Epithelial cell of proximal tubule (primary cell): ENCODE measurements around the gene ZNF285. TPM values are rescaled to one million over a fixed set of nuclear protein-coding genes. Genes with fewer than 3 reads are reported as not detected.
"Not testable (repeated sequence)": the region's sequence is repeated elsewhere in the genome, so short reads cannot be mapped to it uniquely, and the experiment has no call there.

Source experiments
- DNase-seq: peaks from one replicate; pipeline ENCODE4 v3.0.0-alpha.2; 2011; ENCODE audit warnings: low read depth
- H3K4me3 ChIP-seq: 2 replicates; pipeline ENCODE4 v1.5.1; 2011; ENCODE audit warnings: low read depth, mild to moderate bottlenecking, low read length
- total RNA-seq: library from RNA; depleted of rRNA; stranded (reverse); fragments of >200 nt; gene quantifications from 2 replicates; pipeline ENCODE4 v1.2.3, GENCODE V29; 2015
- TF ChIP-seq, protein P1 (sequence below): conservative IDR thresholded peaks from 2 replicates; pipeline ENCODE4 v1.5.1; 2012; ENCODE audit warnings: low read depth, mild to moderate bottlenecking, low read length

Gene ZNF285
- total RNA-seq: 1.5 and 2.7 TPM in 2 replicates

DNA sequence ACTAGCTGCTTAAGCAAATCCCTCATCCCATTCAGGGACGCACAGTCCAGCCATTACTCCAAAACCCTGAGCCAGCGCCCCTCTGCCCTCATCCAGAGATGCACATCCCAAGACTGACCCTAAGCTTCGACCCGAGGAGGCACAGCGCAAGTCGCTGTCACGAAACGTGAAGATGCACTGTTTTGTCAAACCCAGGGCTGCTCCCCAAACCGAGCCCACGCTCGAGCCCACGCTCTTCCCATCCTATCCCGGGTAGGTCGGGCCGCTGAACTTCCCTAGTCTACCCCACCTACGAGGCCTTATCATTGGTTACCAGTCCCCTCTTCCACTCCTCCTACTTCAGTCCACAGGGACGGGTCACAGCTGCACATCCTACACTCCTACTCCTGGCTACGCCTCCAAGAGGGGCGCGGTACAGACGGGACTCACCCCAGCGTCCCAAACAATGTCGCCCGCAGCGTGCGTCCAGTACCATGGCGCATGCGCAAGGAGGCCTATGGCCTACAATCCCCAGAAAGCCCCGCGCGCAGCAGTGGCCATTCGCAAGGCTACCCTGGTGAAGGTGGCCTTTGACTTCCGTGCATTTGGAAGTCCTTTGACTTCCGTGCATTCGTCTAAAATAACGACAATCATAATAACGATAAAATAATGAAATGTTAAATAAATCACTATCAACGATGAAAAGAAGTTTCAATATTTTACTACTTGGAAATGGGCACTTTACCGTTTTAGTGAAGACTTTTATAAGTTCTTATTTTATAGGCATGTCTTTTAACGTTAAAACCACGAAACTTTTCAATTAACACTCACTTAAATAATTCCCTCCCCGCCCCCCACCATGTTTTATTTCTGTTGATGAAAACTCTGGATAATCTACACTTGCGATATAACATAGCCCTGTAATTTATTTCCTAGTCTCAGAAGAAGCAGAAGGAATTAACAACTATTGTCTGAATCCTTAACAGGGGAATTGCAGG, at the start of gene ZNF285:
Gene ZNF285, minus strand, starts transcription at position 470 of the 977 bp plus-strand sequence. CDS start 4,395 bp downstream, outside the sequence.
- peak within 1 kb of the TSS; percentile 88 for H3K4me3 ChIP-seq
- DNase-seq: peak; percentile 58
- TF ChIP-seq, protein P1, sequence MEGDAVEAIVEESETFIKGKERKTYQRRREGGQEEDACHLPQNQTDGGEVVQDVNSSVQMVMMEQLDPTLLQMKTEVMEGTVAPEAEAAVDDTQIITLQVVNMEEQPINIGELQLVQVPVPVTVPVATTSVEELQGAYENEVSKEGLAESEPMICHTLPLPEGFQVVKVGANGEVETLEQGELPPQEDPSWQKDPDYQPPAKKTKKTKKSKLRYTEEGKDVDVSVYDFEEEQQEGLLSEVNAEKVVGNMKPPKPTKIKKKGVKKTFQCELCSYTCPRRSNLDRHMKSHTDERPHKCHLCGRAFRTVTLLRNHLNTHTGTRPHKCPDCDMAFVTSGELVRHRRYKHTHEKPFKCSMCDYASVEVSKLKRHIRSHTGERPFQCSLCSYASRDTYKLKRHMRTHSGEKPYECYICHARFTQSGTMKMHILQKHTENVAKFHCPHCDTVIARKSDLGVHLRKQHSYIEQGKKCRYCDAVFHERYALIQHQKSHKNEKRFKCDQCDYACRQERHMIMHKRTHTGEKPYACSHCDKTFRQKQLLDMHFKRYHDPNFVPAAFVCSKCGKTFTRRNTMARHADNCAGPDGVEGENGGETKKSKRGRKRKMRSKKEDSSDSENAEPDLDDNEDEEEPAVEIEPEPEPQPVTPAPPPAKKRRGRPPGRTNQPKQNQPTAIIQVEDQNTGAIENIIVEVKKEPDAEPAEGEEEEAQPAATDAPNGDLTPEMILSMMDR: no peak

DNA sequence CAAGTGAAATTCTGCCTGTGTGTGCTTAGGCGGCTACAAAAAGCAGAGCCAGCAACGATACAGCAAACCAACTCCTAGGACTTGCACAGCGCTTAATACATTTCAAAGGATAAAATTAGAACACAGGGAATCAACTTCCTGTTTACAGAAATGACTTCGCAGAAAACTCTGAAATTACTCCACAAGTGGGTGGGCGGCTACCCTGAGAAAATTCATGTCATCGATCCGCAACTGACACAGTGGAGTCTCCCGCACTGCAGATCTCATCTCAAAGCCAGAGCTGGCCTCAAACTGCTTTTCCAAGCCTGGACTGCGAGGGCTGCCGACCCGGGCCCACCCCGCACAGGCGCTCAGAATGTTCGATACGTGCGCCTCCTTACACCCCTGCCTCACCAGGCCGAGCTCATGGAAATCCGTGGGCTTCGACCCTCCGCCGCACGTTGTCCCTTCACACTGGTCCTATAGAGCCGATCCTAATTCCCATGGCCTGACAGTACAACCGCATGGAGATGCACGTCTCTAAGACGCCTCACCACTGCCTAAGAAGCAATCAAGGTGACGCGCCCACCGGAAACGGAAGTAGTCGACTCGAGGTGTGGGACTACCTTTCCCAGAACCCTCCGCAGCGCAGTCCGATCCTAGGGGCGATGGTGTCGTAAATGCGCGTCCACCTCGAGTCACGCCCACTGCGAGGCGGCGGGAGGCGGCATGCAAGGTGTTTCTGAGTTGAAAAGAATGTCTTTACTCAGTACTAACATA, 46.7 kb upstream of the ZNF285 start, which contains the start of gene ZNF229:
Gene ZNF229, minus strand, starts transcription at position 557 of the 759 bp plus-strand sequence. CDS start 5,625 bp downstream, outside the sequence.
- TF ChIP-seq, protein P1: no peak
- DNase-seq: peak; percentile 72
- peak within 1 kb of the TSS; percentile 93 for H3K4me3 ChIP-seq

- no peak overlapping the region for H3K4me3 ChIP-seq
- TF ChIP-seq, protein P1: no peak
- no peak for DNase-seq
Measured at GRCh38 chr19:44438441-44438840, 37.0 kb upstream of the ZNF285 start.

- no peak overlapping the region for H3K4me3 ChIP-seq
- TF ChIP-seq, protein P1: no peak
- DNase-seq: no peak
Measured at GRCh38 chr19:44435441-44435840, 34.0 kb upstream of the ZNF285 start.

- TF ChIP-seq, protein P1: no peak
- DNase-seq: no peak
Measured at GRCh38 chr19:44430956-44431355, 29.5 kb upstream of the ZNF285 start.

GRCh38 chr19:44415553-44415952, 14.1 kb upstream of the ZNF285 start:
- DNase-seq, H3K4me3 ChIP-seq: not testable (repeated sequence)

More at GRCh38 chr19:44430956-44431355, 29.5 kb upstream of the ZNF285 start:
- H3K4me3 ChIP-seq: no peak overlapping the region

- H3K4me3 ChIP-seq, DNase-seq: not testable (repeated sequence)
Measured at GRCh38 chr19:44389268-44389667, 12.1 kb downstream of the ZNF285 start.
